ENCODE results near the gene MTHFD1L. TPM values are rescaled to one million over a fixed set of nuclear protein-coding genes. Genes with fewer than 3 reads are reported as not detected.

MTHFD1L gene
- total and polyA plus RNA-seq, 2 donors (not counting 3 experiments of a cell fraction or from before 2014, with no cell fraction given), result 40.2 to 120 TPM

DNA sequence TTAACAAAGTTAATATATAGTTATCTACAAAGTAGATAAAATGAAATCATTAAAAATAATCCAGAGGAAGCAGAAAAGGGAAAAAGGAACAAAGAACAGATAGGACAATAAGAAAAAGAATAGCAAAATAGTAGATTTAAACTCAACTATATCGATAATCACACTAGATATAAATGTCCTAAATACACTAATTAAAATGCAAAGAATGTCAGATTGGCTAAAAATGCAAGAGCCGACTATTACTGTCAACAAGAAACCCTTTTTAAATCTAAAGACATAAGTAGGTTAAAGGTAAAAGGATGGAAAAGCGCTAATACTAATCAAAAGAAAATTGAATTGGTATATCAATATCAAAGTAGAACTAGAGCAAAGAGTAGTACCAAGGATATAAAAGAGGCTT, 209.5 kb downstream of the MTHFD1L start:
- DNase-seq (ENCODE audit: low read depth, low spot score), result no peak
- POLR2A ChIA-PET, result no interaction called here
- H4K20me1 ChIP-seq (replicated peaks; ENCODE audit: control insufficient read depth, extremely low read depth, insufficient read depth, low read length), result no peaks in the 10 kb centered on the region
- H3K9me3 ChIP-seq (replicated peaks; ENCODE audit: control insufficient read depth, insufficient read depth, low read length), result no peaks in the 10 kb centered on the region
- dilution Hi-C loops (cut with MboI; ENCODE audit: extremely low pct_ligation_motif_present, low sequenced_read_pairs) (no loop called here), intact Hi-C loops (cut with micrococcal nuclease) (no loop called here)
- TF ChIP-seq JUN (IDR thresholded peaks at IDR 0.05; ENCODE audit: borderline replicate concordance, insufficient read depth, insufficient read length, low read depth) (no peak), POLR2A (IDR thresholded peaks at IDR 0.05; ENCODE audit: low read depth, low read length) (no peak), MYC (IDR thresholded peaks at IDR 0.05; ENCODE audit: low read depth, low read length) (no peak), EZH2 (IDR thresholded peaks at IDR 0.05; ENCODE audit: borderline replicate concordance, low read depth, low read length, severe bottlenecking) (no peak), FOS (IDR thresholded peaks at IDR 0.05; ENCODE audit: borderline replicate concordance, insufficient read depth, low read length) (no peak), POLR2AphosphoS5 (IDR thresholded peaks at IDR 0.05; ENCODE audit: insufficient read depth, low read depth, low read length) (no peak), GATA2 (IDR thresholded peaks at IDR 0.05; ENCODE audit: insufficient read depth, insufficient read length, low read depth, low read length) (no peak)
- TF ChIP-seq, protein P1, sequence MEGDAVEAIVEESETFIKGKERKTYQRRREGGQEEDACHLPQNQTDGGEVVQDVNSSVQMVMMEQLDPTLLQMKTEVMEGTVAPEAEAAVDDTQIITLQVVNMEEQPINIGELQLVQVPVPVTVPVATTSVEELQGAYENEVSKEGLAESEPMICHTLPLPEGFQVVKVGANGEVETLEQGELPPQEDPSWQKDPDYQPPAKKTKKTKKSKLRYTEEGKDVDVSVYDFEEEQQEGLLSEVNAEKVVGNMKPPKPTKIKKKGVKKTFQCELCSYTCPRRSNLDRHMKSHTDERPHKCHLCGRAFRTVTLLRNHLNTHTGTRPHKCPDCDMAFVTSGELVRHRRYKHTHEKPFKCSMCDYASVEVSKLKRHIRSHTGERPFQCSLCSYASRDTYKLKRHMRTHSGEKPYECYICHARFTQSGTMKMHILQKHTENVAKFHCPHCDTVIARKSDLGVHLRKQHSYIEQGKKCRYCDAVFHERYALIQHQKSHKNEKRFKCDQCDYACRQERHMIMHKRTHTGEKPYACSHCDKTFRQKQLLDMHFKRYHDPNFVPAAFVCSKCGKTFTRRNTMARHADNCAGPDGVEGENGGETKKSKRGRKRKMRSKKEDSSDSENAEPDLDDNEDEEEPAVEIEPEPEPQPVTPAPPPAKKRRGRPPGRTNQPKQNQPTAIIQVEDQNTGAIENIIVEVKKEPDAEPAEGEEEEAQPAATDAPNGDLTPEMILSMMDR (IDR thresholded peaks at IDR 0.05; ENCODE audit: extremely low read depth in 1 of 2, insufficient read depth in 1 of 2, low read depth in 1 of 2, low read length in 2 of 2), result no peak
- TF ChIP-seq, protein P2, sequence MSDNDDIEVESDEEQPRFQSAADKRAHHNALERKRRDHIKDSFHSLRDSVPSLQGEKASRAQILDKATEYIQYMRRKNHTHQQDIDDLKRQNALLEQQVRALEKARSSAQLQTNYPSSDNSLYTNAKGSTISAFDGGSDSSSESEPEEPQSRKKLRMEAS (IDR thresholded peaks at IDR 0.05; ENCODE audit: insufficient read depth, insufficient read length), result no peak
- H3K9ac ChIP-seq (replicated peaks; ENCODE audit: extremely low read depth, insufficient read depth, low read length), result no peak overlapping the region
- BruUV-seq (replicated peaks), result no TSS peak
- CTCF ChIA-PET, result no interaction called here
- no peak overlapping the region for H2AFZ ChIP-seq (ENCODE audit: low read depth, low read length)
- H3K36me3 ChIP-seq (ENCODE audit: control insufficient read depth in 2 of 2, extremely low read depth in 1 of 2, insufficient read depth in 2 of 2, low read length in 2 of 2), result no peaks in the 10 kb centered on the region
- H3K27me3 ChIP-seq (ENCODE audit: control insufficient read depth in 2 of 2, insufficient read depth in 2 of 2, low read length in 2 of 2), result no peaks in the 10 kb centered on the region
- peaks cover 15% of the 10 kb centered on the region for H3K4me1 ChIP-seq (ENCODE audit: control insufficient read depth, extremely low read depth, insufficient read depth, low read length)
- no peak overlapping the region for H3K27ac ChIP-seq (ENCODE audit: insufficient read depth, low read depth, low read length)
- H3K79me2 ChIP-seq (ENCODE audit: control insufficient read depth, insufficient read depth, low read length), result peaks cover 8% of the 10 kb centered on the region
- H3K9me1 ChIP-seq (replicated peaks; ENCODE audit: control insufficient read depth, extremely low read depth, insufficient read depth, low read length), result no peaks in the 10 kb centered on the region
- no peak overlapping the region for H3K4me2 ChIP-seq (ENCODE audit: insufficient read depth, low read length)
- H3K4me3 ChIP-seq (replicated peaks in 1 of 3; ENCODE audit: insufficient read depth in 1 of 3, low read depth in 1 of 3, low read length in 3 of 3), result no peak overlapping the region
- FAIRE-seq, result no peak
